ENCODE data around the gene SELP.
"Not testable (repeated sequence)": the region's sequence is repeated elsewhere in the genome, so short reads cannot be mapped to it uniquely, and the experiment has no call there.

The SELP gene

GRCh38 chr1:169630006-169630405 lies at the start of gene SELP:
TSS of gene SELP (minus strand) at chr1:169630124. CDS start at chr1:169630074, 50 bp downstream.
- DNase-seq (ENCODE audit: low read depth) = no peak

GRCh38 chr1:169679692-169680091 lies 49.8 kb upstream of the SELP start:
- H3K4me3 ChIP-seq (ENCODE audit: low read depth, low read length) = no peak overlapping the region
- DNase-seq (ENCODE audit: low read depth) = no peak

More at GRCh38 chr1:169630006-169630405, at the start of gene SELP:
- no peak within 1 kb of the TSS for H3K4me3 ChIP-seq (ENCODE audit: low read depth, low read length)

- peak; percentile 47 for DNase-seq (ENCODE audit: low read depth)
- H3K4me3 ChIP-seq (ENCODE audit: low read depth, low read length) = no peak overlapping the region
These were observed 46.1 kb upstream of the SELP start for GRCh38 chr1:169676001-169676400.

GRCh38 chr1:169670836-169671235 lies 40.9 kb upstream of the SELP start:
- DNase-seq (ENCODE audit: low read depth) = no peak
- H3K4me3 ChIP-seq (ENCODE audit: low read depth, low read length) = no peak overlapping the region

- H3K4me3 ChIP-seq (ENCODE audit: low read depth, low read length); DNase-seq (ENCODE audit: low read depth): not testable (repeated sequence)
These were observed 40.3 kb upstream of the SELP start for GRCh38 chr1:169670244-169670643.

GRCh38 chr1:169667699-169668596 lies 38.0 kb upstream of the SELP start:
- DNase-seq (ENCODE audit: low read depth); H3K4me3 ChIP-seq (ENCODE audit: low read depth, low read length): not testable (repeated sequence)

- H3K4me3 ChIP-seq (ENCODE audit: low read depth, low read length); DNase-seq (ENCODE audit: low read depth): not testable (repeated sequence)
These were observed 37.3 kb upstream of the SELP start for GRCh38 chr1:169667227-169667639.

GRCh38 chr1:169662680-169663079 lies 32.8 kb upstream of the SELP start:
- H3K4me3 ChIP-seq (ENCODE audit: low read depth, low read length); DNase-seq (ENCODE audit: low read depth): not testable (repeated sequence)

GRCh38 chr1:169661066-169661465 lies 31.1 kb upstream of the SELP start:
- not testable (repeated sequence) for DNase-seq (ENCODE audit: low read depth); H3K4me3 ChIP-seq (ENCODE audit: low read depth, low read length)

- not testable (repeated sequence) for H3K4me3 ChIP-seq (ENCODE audit: low read depth, low read length); DNase-seq (ENCODE audit: low read depth)
These were observed 28.9 kb upstream of the SELP start for GRCh38 chr1:169658777-169659176.

GRCh38 chr1:169653873-169654272 lies 23.9 kb upstream of the SELP start:
- H3K4me3 ChIP-seq (ENCODE audit: low read depth, low read length) = no peak overlapping the region
- DNase-seq (ENCODE audit: low read depth) = no peak

- no peak overlapping the region for H3K4me3 ChIP-seq (ENCODE audit: low read depth, low read length)
- no peak for DNase-seq (ENCODE audit: low read depth)
These were observed 21.1 kb upstream of the SELP start for GRCh38 chr1:169651035-169651434.

GRCh38 chr1:169650551-169650950 lies 20.6 kb upstream of the SELP start:
- no peak overlapping the region for H3K4me3 ChIP-seq (ENCODE audit: low read depth, low read length)
- no peak for DNase-seq (ENCODE audit: low read depth)

GRCh38 chr1:169648709-169649108 lies 18.8 kb upstream of the SELP start:
- H3K4me3 ChIP-seq (ENCODE audit: low read depth, low read length) = no peak overlapping the region
- no peak for DNase-seq (ENCODE audit: low read depth)

GRCh38 chr1:169648187-169648586 lies 18.3 kb upstream of the SELP start:
- DNase-seq (ENCODE audit: low read depth) = no peak
- H3K4me3 ChIP-seq (ENCODE audit: low read depth, low read length) = no peak overlapping the region

GRCh38 chr1:169647512-169647911 lies 17.6 kb upstream of the SELP start:
- no peak overlapping the region for H3K4me3 ChIP-seq (ENCODE audit: low read depth, low read length)

GRCh38 chr1:169644297-169644696 lies 14.4 kb upstream of the SELP start:
- DNase-seq (ENCODE audit: low read depth) = no peak
- no peak overlapping the region for H3K4me3 ChIP-seq (ENCODE audit: low read depth, low read length)

More at GRCh38 chr1:169647512-169647911, 17.6 kb upstream of the SELP start:
- no peak for DNase-seq (ENCODE audit: low read depth)

- no peak for DNase-seq (ENCODE audit: low read depth)
- no peak overlapping the region for H3K4me3 ChIP-seq (ENCODE audit: low read depth, low read length)
These were observed 5.0 kb upstream of the SELP start for GRCh38 chr1:169634877-169635276.

- DNase-seq (ENCODE audit: low read depth) = no peak
- no peak overlapping the region for H3K4me3 ChIP-seq (ENCODE audit: low read depth, low read length)
These were observed 4.2 kb upstream of the SELP start for GRCh38 chr1:169634145-169634544.

- H3K4me3 ChIP-seq (ENCODE audit: low read depth, low read length) = no peak overlapping the region
- no peak for DNase-seq (ENCODE audit: low read depth)
These were observed 1.3 kb upstream of the SELP start for GRCh38 chr1:169631249-169631648.

GRCh38 chr1:169624912-169625311 lies 5.0 kb downstream of the SELP start:
- H3K4me3 ChIP-seq (ENCODE audit: low read depth, low read length) = no peak overlapping the region
- no peak for DNase-seq (ENCODE audit: low read depth)
